Choroid plexus epithelial cell (primary cell): ENCODE results near the gene MYT1.

Source experiments
- DNase-seq: peaks from one replicate; pipeline ENCODE4 v3.0.0-alpha.2; 2010; ENCODE audit warnings: low read depth
- H3K4me3 ChIP-seq: 2 replicates; pipeline ENCODE4 v1.5.1; 2011; ENCODE audit warnings: low read depth, mild to moderate bottlenecking, control low read depth, low read length, moderate library complexity
- CTCF ChIP-seq: conservative IDR thresholded peaks from 2 replicates; pipeline ENCODE4 v1.5.1; 2011; ENCODE audit warnings: low read depth, mild to moderate bottlenecking, control low read depth, inconsistent platforms, low read length, moderate library complexity

The MYT1 gene

GRCh38 chr20:64140061-64140931 lies 24.0 kb upstream of the MYT1 start:
- no peak for DNase-seq
- no peak overlapping the region for H3K4me3 ChIP-seq
- no peak for TF ChIP-seq CTCF

GRCh38 chr20:64140956-64141355 lies 23.3 kb upstream of the MYT1 start:
- no peak overlapping the region for H3K4me3 ChIP-seq
- no peak for TF ChIP-seq CTCF
- DNase-seq: no peak

- TF ChIP-seq CTCF: no peak
- H3K4me3 ChIP-seq: no peak overlapping the region
Observed at GRCh38 chr20:64142590-64142989, 21.7 kb upstream of the MYT1 start.

GRCh38 chr20:64143018-64143801 lies 21.0 kb upstream of the MYT1 start:
- H3K4me3 ChIP-seq: no peak overlapping the region
- DNase-seq: no peak
- no peak for TF ChIP-seq CTCF

More at GRCh38 chr20:64142590-64142989, 21.7 kb upstream of the MYT1 start:
- no peak for DNase-seq

- no peak overlapping the region for H3K4me3 ChIP-seq
- no peak for TF ChIP-seq CTCF
- DNase-seq: no peak
Observed at GRCh38 chr20:64144144-64144912, 19.9 kb upstream of the MYT1 start.

GRCh38 chr20:64145458-64146300 lies 18.6 kb upstream of the MYT1 start:
- TF ChIP-seq CTCF: peak; percentile 37
- no peak for DNase-seq
- H3K4me3 ChIP-seq: no peak overlapping the region
